IMR-90 (cell line): ENCODE results near the gene COA3.

Experiments used
- BHLHE40 ChIP-seq: fragments of 150-350 bp; IDR thresholded peaks from 2 replicates; pipeline ENCODE4 v1.6.1; 2016; ENCODE audit warnings: mild to moderate bottlenecking, low read depth, low read length
- CEBPB ChIP-seq: IDR thresholded peaks from 2 replicates; pipeline ENCODE4 v1.6.1; 2012; ENCODE audit warnings: low read depth, low read length, improper control_type of control experiment
- MAZ ChIP-seq: IDR thresholded peaks from 2 replicates; pipeline ENCODE4 v1.6.1; 2012; ENCODE audit warnings: low read depth, mild to moderate bottlenecking, low read length, improper control_type of control experiment, moderate library complexity, borderline replicate concordance
- POLR2A ChIP-seq: IDR thresholded peaks from 2 replicates; pipeline ENCODE4 v1.6.1; 2012; ENCODE audit warnings: mild to moderate bottlenecking, low read depth, low read length
- RAD21 ChIP-seq: IDR thresholded peaks from 2 replicates; pipeline ENCODE4 v1.6.1; 2012; ENCODE audit warnings: low read length, improper control_type of control experiment
- TF ChIP-seq, protein P1 (sequence below): conservative IDR thresholded peaks from 2 replicates; pipeline ENCODE4 v1.5.1; 2012; ENCODE audit warnings: mild to moderate bottlenecking, low read depth, low read length, improper control_type of control experiment
- TF ChIP-seq, protein P2 (sequence below): fragments of 150-350 bp; IDR thresholded peaks from 2 replicates; pipeline ENCODE4 v1.6.1; 2017; ENCODE audit warnings: mild to moderate bottlenecking, antibody characterized with exemption, low read length, low read depth

DNA sequence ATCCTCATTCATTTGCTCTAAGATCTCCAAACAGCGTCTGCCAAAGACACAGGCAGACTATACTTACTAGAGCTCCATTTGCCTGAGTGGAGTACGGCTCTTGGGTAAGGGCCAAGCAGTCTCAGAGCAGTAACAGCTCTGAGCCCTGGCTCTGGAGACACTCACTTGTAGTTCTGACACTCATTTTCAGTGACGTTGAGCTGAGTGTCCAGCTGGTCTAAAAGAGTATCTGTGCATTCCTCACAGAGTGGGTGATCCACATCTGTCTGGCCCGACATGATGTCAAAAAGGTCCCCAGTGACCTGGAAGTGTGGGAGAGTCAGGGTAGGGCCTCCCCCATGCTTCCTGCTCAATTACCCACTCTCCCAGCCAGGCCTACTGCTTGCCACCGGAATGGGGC is 19.9 kb upstream of the COA3 start:
- TF ChIP-seq, protein P1, sequence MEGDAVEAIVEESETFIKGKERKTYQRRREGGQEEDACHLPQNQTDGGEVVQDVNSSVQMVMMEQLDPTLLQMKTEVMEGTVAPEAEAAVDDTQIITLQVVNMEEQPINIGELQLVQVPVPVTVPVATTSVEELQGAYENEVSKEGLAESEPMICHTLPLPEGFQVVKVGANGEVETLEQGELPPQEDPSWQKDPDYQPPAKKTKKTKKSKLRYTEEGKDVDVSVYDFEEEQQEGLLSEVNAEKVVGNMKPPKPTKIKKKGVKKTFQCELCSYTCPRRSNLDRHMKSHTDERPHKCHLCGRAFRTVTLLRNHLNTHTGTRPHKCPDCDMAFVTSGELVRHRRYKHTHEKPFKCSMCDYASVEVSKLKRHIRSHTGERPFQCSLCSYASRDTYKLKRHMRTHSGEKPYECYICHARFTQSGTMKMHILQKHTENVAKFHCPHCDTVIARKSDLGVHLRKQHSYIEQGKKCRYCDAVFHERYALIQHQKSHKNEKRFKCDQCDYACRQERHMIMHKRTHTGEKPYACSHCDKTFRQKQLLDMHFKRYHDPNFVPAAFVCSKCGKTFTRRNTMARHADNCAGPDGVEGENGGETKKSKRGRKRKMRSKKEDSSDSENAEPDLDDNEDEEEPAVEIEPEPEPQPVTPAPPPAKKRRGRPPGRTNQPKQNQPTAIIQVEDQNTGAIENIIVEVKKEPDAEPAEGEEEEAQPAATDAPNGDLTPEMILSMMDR = no peak
- no peak for TF ChIP-seq MAZ
- no peak for TF ChIP-seq BHLHE40
- TF ChIP-seq POLR2A = no peak
- TF ChIP-seq, protein P2, sequence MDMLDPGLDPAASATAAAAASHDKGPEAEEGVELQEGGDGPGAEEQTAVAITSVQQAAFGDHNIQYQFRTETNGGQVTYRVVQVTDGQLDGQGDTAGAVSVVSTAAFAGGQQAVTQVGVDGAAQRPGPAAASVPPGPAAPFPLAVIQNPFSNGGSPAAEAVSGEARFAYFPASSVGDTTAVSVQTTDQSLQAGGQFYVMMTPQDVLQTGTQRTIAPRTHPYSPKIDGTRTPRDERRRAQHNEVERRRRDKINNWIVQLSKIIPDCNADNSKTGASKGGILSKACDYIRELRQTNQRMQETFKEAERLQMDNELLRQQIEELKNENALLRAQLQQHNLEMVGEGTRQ = no peak
- TF ChIP-seq CEBPB = no peak
- TF ChIP-seq RAD21 = no peak
